Activated CD4-positive, alpha-beta T cell treated with anti-CD3 and anti-CD28 coated beads, Interleukin-2, amount 10 ng/mL, durations not matched to agents 7 days and 5 days (primary cell): ENCODE data around the gene COL6A2. TPM values are rescaled to one million over a fixed set of nuclear protein-coding genes. Genes with fewer than 3 reads are reported as not detected.

Source experiments
- CTCF ChIA-PET: fragments of 350-600 bp; sonication (Branson Sonifier 250); formaldehyde crosslinking; loops from one replicate; lab custom pipeline; 2021; ENCODE audit warnings: antibody characterized with exemption; lab: Charles Lee
- POLR2A ChIA-PET: fragments of 350-600 bp; sonication (Branson Sonifier 250); formaldehyde crosslinking; loops from one replicate; lab custom pipeline; 2021; ENCODE audit warnings: antibody characterized with exemption; lab: Charles Lee
- DNase-seq: peaks from one replicate; pipeline ENCODE4 v3.0.0-alpha.2; 2020
- H3K27ac Mint-ChIP-seq: one replicate; pipeline ENCODE4 v1.8.0; 2021; ENCODE audit warnings: mild to moderate bottlenecking, moderate library complexity, mixed read lengths
- H3K27me3 Mint-ChIP-seq: one replicate; pipeline ENCODE4 v1.8.0; 2021; ENCODE audit warnings: mixed read lengths
- H3K36me3 Mint-ChIP-seq: one replicate; pipeline ENCODE4 v1.8.0; 2021; ENCODE audit warnings: low read depth, mixed read lengths
- H3K4me1 Mint-ChIP-seq: one replicate; pipeline ENCODE4 v1.8.0; 2021; ENCODE audit warnings: mixed read lengths
- H3K4me3 Mint-ChIP-seq: one replicate; pipeline ENCODE4 v1.8.0; 2021; ENCODE audit warnings: mild to moderate bottlenecking, moderate library complexity, mixed read lengths
- H3K9me3 Mint-ChIP-seq: one replicate; pipeline ENCODE4 v1.8.0; 2021; ENCODE audit warnings: mixed read lengths
- total RNA-seq, 2 experiments: library from RNA; stranded (reverse); gene quantifications; one replicate each; pipeline ENCODE4 v1.2.3, GENCODE V29; 2021

The COL6A2 gene
- total RNA-seq, 2 experiments from 2014 or later = 2.3 to 2.5 TPM

DNA sequence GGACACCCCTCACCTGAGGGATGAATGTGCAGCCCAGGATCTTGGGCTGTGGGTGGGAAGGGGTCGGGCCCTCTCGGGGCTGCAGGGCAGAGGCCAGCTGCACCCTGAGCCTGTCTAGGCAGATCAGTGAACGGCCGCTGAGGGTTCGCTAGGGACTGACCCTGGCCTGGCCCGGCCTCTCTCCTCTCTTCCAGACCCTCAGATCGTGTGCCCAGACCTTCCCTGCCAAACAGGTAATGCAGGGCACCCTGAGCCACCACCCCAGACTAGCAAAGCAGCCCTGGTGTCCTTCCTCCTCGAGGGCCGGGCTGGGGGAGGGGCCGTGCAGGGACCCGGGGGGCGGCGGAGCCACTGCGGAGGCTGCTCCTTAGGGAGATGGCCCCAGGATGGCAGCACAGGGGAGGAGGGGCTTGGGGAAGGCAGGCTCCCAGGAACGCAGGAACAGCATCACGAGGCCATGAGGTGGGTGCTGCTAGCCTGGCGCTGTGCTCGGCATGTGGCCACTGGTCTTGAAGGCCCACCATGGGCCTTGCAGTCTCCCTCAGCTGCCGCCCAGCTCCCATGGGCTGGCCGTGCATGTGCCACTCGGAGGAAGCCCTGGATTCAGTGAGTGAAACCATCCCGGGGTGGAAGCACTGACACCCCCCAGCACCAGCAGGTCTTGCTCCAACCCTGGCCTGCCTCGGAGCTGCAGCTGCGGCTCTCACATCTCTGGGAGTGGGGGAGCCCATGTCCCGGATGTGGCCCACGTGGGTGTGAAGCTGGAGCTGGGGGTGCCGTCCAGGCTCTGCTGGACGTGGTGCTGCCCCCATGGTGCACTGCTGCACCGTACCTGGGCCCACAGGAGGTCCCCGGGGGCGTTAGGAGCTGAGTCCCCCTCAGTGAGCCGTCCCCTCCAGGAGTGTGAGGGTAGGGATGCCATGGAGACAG, 28.7 kb downstream of the COL6A2 start:
- no peak for DNase-seq
- Mint-ChIP-seq H3K27me3 (no peaks in the 10 kb centered on the region), H3K36me3 (no peaks in the 10 kb centered on the region), H3K9me3 (no peaks in the 10 kb centered on the region), H3K27ac (no peak overlapping the region), H3K4me3 (no peak overlapping the region), H3K4me1 (no peaks in the 10 kb centered on the region)
- POLR2A ChIA-PET = no interaction called here
- CTCF ChIA-PET = interaction anchor here (1.1 kb wide), 1 partner anchor 27 kb away, joined by 3 read pairs; no protein-coding TSS in a partner anchor

DNA sequence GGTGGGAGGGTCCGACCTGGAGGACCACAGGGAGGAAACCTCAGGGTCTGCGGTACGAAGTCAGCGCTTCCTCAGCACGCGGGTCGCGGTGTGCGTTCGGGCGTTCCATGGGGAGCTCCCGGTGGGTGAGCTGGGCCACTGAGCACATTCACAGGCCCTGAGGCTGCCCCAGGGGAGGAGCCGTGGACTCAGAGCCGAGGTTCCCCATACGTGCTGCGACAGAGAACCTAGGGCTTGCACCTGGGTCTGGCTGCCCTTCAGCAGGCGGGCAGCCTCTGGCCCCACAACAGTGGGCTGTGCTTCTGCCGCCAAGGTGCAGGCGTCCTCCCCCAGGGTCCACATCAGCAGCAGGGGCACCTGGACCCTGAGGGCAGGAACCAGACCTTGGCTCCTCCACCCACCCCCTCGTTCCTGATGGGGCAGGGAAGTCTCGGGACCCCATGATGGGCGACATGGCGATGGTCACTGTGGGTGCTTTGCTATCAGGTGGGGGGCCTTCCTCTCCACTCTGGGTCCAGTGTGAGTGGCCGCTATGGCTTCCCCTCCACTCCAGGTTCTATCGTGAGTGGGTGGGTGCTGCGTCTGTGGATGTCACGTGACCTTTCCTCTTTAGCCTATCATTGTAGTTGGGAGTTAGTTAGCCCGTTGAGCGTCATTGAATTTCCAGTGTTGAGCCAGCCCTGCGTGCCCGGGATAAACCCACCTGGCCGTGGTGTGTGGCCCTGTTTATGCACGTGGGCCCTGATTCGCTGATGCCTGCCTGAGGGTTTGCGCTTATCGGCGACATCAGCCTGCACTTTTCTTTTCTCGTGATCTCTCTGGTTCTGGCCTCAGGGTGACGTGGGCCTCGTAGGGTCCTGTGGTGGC, 29.6 kb downstream of the COL6A2 start:
- Mint-ChIP-seq H3K4me3 (no peak overlapping the region), H3K4me1 (no peaks in the 10 kb centered on the region), H3K27me3 (no peaks in the 10 kb centered on the region), H3K27ac (no peak overlapping the region), H3K36me3 (no peaks in the 10 kb centered on the region), H3K9me3 (no peaks in the 10 kb centered on the region)
- DNase-seq = no peak
- ChIA-PET CTCF (interaction anchor here (1.1 kb wide), 1 partner anchor 26 kb away, joined by 3 read pairs; no protein-coding TSS in a partner anchor), POLR2A (no interaction called here)

DNA sequence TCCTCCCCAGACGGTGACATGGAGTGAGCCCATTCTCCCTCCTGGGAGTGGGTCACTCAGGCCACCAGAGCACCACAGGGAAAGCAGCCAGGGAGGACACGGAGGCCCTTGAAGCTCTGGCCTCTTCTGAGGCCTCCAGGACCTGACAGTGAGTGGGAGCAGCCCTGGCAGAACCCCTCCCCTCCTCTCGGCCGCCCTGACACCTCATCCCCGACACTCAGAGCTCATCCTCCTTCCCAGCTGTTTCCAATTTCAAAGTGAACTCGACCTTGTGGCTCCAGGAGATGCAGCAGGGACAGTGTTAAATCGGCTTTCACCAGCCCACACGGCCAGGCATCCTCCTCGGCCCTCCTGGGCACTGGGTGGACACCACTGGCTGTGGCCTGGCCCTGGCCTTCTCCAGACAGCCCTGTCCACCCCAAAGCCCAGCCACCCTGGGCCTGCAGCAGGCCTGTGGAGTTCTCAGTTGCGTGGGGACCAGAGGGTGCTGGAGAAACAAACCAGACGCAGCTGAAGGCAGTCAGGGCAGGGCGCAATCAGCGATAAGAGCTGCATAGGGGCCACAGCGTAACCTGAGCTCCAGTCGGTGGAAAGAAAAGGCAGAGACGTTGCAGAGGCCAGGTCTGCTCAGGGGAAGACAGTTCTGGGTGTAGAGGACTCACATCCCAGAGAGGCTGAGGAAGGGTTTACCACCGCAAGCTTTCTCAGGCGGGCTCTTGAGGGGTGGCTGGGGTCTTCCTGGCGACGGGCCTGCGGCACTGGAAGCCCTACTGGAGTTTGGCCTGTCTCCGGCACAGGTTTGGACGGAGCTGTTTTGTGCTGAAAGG, 30.4 kb downstream of the COL6A2 start:
- DNase-seq = no peak
- H3K27me3 Mint-ChIP-seq = no peaks in the 10 kb centered on the region
- no peaks in the 10 kb centered on the region for H3K36me3 Mint-ChIP-seq
- CTCF ChIA-PET = no interaction called here
- POLR2A ChIA-PET = no interaction called here
- no peaks in the 10 kb centered on the region for H3K9me3 Mint-ChIP-seq
- H3K4me3 Mint-ChIP-seq = no peak overlapping the region
- H3K4me1 Mint-ChIP-seq = no peaks in the 10 kb centered on the region
- H3K27ac Mint-ChIP-seq = no peak overlapping the region

DNA sequence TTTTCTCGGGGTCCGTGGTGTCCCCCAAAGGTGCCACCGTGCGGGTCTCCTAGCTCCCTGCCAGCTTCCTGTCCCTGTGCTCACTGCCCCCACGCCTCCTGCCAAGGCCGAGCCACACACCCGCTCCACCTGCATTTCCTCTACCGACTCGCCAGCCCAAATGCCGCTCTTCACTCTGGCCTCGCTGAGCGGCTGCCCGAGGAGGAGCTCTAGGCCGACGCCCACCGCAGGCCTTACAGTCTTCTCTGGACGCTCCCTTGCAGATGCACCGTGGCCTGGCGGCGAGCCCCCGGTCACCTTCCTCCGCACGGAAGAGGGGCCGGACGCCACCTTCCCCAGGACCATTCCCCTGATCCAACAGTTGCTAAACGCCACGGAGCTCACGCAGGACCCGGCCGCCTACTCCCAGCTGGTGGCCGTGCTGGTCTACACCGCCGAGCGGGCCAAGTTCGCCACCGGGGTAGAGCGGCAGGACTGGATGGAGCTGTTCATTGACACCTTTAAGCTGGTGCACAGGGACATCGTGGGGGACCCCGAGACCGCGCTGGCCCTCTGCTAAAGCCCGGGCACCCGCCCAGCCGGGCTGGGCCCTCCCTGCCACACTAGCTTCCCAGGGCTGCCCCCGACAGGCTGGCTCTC, 31.1 kb downstream of the COL6A2 start:
- no peak for DNase-seq
- Mint-ChIP-seq H3K9me3 (no peaks in the 10 kb centered on the region), H3K27ac (no peak overlapping the region), H3K27me3 (no peaks in the 10 kb centered on the region), H3K4me1 (no peaks in the 10 kb centered on the region), H3K4me3 (no peak overlapping the region), H3K36me3 (no peaks in the 10 kb centered on the region)
- ChIA-PET CTCF (no interaction called here), POLR2A (no interaction called here)

DNA sequence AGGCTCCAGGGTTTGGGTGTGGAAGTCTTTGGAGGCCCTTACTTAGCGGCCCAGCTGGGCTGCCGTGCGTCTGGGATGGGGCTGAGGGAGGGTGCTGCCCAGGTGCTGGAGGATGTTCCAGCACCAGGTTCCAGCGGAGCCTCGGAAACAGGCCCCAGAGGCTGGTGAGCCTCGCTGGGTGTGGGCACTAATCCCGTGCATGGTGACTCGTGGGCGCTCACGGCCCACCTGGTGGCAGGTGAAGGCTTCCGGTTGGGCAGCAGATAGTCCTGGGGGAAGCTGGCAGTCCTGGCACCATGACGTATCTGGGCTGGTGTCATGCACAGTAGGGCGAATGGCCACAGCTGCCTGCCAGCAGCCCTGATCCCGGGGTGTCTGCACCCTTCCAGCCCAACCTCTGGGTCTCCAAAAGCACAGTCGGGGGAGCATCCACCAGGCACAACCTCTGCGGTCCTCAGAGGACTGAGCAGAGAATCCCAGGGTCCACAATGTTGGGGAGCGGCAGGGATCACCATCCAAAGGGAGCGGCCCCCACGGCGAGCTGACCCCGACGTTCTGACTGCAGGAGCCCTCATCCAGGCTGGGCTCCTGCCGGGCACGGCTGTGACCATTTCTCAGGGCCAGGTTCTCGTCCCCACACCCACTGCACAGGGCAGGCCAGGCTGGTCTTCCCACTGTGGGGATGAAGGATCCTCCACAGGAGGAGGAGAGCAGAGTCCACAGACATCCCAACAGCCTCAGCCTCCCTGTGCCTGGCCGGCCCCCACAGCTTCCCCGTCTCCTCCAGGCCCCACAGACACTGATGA, 32.1 kb downstream of the COL6A2 start:
- no peak for DNase-seq
- H3K4me3 Mint-ChIP-seq = no peak overlapping the region
- H3K27ac Mint-ChIP-seq = no peak overlapping the region
- H3K4me1 Mint-ChIP-seq = no peaks in the 10 kb centered on the region
- H3K9me3 Mint-ChIP-seq = no peaks in the 10 kb centered on the region
- ChIA-PET POLR2A (no interaction called here), CTCF (no interaction called here)
- no peaks in the 10 kb centered on the region for H3K27me3 Mint-ChIP-seq
- H3K36me3 Mint-ChIP-seq = no peaks in the 10 kb centered on the region

DNA sequence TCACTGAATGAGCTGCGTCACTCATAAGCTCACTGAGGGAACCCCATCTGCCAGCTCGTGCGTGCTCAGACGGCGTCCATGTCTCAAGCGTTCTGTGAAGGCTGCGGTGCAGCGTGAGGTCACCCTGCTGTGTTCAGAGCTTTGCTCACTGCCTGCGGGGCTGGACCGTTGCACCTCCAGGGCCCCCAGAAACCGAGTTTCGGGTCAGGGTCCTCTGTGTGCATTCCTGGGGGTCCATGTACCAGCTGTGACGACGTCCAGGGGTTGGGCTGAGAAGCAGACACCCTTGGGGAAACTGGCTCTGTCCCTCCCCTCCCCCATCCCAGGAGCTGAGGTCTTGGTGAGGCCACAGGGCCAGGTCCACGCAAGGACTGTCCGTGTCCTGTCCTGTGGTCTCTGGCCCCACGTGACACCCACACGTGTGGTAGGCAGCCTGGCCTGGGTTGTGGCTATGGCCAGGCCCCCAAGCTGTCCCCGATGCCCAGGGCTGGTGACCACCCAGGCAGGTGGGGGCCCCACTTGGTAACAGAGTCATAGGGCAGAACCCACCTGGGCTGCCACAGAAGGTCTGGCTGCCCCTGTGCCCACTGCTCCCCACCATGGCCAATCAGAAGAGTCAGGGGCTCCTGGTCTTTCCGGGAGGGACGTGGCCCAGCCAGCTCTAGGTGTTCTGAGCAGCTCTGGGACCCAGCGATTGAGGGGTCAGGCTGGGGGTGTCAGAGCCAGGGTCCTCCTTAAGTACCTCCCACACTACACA, 33.1 kb downstream of the COL6A2 start:
- CTCF ChIA-PET = no interaction called here
- Mint-ChIP-seq H3K4me1 (no peaks in the 10 kb centered on the region), H3K4me3 (no peak overlapping the region), H3K27ac (no peak overlapping the region), H3K9me3 (no peaks in the 10 kb centered on the region), H3K36me3 (no peaks in the 10 kb centered on the region), H3K27me3 (no peaks in the 10 kb centered on the region)
- no peak for DNase-seq
- POLR2A ChIA-PET = no interaction called here

DNA sequence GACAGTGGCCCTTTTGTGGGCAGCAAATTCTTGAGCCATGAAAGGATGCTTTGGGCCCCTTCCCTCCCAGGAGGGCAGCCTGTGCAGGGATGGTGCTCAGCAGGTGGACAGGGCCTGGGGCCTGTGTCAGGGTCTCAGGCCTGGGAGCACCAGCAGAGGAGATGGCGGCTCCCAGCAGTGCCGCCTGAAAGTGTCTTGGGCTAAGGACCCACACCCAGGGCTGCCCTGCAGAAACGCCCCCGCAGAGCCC, 33.6 kb downstream of the COL6A2 start:
- Mint-ChIP-seq H3K4me3 (no peak overlapping the region), H3K27ac (no peak overlapping the region), H3K36me3 (no peaks in the 10 kb centered on the region), H3K27me3 (no peaks in the 10 kb centered on the region), H3K9me3 (no peaks in the 10 kb centered on the region), H3K4me1 (no peaks in the 10 kb centered on the region)
- CTCF ChIA-PET = no interaction called here
- POLR2A ChIA-PET = no interaction called here
- DNase-seq = no peak

DNA sequence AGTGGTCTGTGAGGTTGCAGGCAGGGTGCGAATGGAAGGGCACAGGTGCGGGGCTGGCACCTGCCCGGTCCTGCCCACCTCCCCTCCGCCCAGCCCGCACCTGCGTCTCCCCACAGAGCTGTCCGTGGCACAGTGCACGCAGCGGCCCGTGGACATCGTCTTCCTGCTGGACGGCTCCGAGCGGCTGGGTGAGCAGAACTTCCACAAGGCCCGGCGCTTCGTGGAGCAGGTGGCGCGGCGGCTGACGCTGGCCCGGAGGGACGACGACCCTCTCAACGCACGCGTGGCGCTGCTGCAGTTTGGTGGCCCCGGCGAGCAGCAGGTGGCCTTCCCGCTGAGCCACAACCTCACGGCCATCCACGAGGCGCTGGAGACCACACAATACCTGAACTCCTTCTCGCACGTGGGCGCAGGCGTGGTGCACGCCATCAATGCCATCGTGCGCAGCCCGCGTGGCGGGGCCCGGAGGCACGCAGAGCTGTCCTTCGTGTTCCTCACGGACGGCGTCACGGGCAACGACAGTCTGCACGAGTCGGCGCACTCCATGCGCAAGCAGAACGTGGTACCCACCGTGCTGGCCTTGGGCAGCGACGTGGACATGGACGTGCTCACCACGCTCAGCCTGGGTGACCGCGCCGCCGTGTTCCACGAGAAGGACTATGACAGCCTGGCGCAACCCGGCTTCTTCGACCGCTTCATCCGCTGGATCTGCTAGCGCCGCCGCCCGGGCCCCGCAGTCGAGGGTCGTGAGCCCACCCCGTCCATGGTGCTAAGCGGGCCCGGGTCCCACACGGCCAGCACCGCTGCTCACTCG, 34.1 kb downstream of the COL6A2 start:
- Mint-ChIP-seq H3K27me3 (no peaks in the 10 kb centered on the region), H3K36me3 (no peaks in the 10 kb centered on the region), H3K9me3 (no peaks in the 10 kb centered on the region), H3K4me1 (no peaks in the 10 kb centered on the region), H3K4me3 (no peak overlapping the region), H3K27ac (no peak overlapping the region)
- DNase-seq = no peak
- ChIA-PET CTCF (no interaction called here), POLR2A (no interaction called here)

DNA sequence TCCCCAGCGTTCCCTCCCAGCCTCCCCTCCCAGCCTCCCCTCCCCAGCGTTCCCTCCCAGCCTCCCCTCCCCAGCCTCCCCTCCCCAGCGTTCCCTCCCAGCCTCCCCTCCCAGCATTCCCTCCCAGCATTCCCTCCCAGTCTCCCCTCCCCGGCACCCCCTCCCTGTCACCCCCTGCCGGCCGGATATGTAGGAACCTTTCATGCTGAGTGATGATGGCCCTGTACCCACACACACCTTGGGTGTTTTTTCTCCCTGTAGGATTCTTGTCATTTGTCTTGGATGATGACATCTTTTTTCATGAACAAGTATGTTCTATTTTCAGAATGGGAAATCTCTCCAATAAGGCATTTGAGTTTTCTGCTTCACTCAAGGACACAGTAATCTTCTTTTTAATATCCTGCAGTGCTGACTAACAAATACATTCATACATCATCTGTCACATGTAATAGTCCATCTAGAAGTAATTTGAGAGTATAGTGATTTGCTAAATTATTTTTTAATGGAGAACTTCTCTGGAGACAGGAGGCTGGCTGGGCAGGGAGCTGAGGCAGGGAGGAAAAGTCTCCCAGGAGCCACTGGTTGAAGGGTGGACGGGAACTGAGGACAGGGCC, 38.0 kb downstream of the COL6A2 start:
- no peaks in the 10 kb centered on the region for H3K27me3 Mint-ChIP-seq
- no peak for DNase-seq
- H3K9me3 Mint-ChIP-seq = no peaks in the 10 kb centered on the region
- ChIA-PET POLR2A (no interaction called here), CTCF (no interaction called here)
- no peaks in the 10 kb centered on the region for H3K36me3 Mint-ChIP-seq
- H3K27ac Mint-ChIP-seq = no peak overlapping the region
- no peaks in the 10 kb centered on the region for H3K4me1 Mint-ChIP-seq
- H3K4me3 Mint-ChIP-seq = no peak overlapping the region

DNA sequence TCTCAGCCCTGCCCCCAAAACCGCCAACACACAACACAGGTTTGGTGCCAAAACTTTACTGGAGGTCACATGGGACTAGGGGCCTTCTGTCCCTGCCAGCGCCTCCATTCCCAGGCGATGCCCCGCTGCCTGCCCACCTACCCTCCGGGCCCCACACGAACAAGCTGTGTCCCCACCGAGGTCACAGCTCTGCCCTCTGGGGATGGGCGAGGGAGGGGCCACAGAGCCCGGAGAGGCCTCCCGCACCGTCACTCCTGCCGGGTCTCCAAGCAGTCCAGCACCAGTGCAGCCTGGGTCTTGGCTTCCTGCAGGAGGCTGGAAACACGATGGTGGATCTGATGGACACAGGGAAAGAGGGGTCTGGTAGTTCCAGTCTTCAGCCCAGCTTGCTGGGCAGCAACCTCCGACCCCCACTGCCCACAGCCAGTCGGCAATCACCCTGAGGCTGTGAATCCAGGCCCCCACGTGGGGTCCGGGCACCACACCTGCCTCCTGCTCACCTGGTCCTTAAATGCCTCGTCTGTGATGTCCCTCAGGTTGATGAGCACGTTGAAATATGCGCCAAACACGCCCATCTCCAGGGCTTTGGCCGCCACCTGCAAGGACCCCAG, 38.9 kb downstream of the COL6A2 start:
- DNase-seq = no peak
- Mint-ChIP-seq H3K36me3 (no peaks in the 10 kb centered on the region), H3K4me3 (no peak overlapping the region), H3K9me3 (no peaks in the 10 kb centered on the region), H3K4me1 (no peaks in the 10 kb centered on the region), H3K27me3 (no peaks in the 10 kb centered on the region), H3K27ac (no peak overlapping the region)
- ChIA-PET CTCF (no interaction called here), POLR2A (no interaction called here)
